C4-2B (cell line): Measurements from ENCODE around the gene RNF208.

Source experiments
- CTCF ChIP-seq: fragments of 450-650 bp; conservative IDR thresholded peaks from 2 replicates; pipeline ENCODE4 v1.5.1; 2017; ENCODE audit warnings: mild to moderate bottlenecking
- ZFX ChIP-seq: fragments of 450-650 bp; IDR thresholded peaks from 2 replicates; pipeline ENCODE4 v1.6.1; 2017

GRCh38 chr9:137181680-137182079 is 40.4 kb downstream of the RNF208 start:
- TF ChIP-seq CTCF (no peak), ZFX (no peak)
